GM18907 (cell line): ENCODE data around the gene PROC.

Source experiments
- ATAC-seq: cut with Tn5 transposase; IDR thresholded peaks from one replicate; pipeline ENCODE4 v1.9.1; 2021; ENCODE audit warnings: mild to moderate bottlenecking, moderate library complexity; ENCODE audit not compliant: unreplicated experiment

The PROC gene

DNA sequence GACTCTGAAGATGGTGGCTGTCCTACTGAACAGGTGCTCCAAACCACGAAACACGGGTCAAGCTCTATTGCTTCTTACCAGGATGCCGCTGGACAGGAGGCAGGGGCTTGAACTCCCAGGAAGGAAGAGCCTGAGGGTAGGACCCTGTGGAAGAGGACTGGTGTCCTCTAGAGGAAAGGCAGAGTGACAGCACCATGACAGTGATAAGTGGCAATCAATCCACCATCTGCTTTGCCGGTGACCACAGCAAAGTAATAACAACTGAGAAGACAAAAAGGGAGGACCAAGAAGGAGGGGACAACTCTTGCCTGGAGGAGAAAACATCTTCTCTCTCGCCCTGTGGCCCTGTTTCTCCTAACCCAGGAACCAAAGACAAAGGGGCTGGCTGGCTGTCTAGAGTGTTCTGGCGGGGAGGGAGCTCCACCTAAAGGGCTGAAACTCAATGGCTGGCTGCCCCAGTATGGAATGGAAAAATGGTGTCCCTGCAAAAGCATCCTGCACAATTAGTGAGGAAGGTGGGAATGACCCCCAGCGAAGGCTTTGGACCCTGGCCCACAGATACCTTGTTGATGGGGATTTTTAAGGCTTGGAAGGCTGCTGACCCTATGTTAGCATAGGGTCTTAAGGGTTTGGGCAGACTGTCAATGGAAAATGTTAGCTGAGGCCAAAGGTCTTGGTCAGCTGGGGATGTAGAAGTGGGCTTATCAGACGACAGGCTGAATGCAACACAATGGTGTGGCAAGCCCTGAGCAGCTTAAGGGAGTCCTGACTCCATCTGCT lies 35.4 kb downstream of the PROC start:
- no peak for ATAC-seq

DNA sequence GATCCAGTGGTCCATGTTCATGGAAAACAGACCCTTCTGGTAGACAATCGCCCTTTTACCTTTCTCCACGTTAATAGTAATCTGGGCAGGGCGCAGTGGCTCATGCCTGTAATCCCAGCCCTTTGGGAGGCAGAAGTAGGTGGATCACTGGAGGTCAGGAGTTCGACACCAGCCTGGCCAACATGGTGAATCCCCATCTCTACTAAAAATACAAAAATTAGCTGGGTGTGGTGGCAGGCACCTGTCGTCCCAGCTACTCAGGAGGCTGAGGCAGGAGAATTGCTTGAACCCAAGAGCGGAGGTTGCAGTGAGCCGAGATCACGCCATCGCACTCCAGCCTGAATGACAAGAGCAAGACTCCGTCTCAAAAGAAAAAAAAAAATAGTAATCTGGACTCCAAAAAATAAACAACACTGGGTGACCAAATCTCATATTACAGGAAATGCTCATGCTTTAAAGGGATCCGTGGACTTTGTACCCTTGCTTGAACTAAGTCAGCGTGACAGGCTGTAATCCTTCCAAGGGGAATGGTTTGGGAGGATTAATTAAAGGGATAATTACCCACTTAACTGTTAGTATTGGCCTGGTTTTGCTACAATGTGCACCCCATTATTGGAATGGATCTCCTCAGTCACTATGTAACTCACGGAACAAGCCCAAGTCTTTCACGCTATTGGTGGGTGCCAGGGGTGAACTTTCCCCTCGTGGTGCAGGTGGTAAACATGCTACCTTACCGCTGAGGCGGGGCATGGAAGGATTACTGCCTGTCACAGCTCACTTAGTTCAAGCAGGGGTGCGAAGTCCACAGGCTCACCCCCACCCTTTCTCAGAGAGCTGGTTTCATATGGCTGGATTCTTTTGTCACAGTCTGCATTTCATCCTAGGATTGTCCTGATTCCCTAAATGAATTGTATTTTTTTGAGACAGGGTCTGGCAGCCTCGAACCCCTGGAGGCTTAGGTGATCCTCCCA lies 36.7 kb downstream of the PROC start:
- ATAC-seq: no peak

DNA sequence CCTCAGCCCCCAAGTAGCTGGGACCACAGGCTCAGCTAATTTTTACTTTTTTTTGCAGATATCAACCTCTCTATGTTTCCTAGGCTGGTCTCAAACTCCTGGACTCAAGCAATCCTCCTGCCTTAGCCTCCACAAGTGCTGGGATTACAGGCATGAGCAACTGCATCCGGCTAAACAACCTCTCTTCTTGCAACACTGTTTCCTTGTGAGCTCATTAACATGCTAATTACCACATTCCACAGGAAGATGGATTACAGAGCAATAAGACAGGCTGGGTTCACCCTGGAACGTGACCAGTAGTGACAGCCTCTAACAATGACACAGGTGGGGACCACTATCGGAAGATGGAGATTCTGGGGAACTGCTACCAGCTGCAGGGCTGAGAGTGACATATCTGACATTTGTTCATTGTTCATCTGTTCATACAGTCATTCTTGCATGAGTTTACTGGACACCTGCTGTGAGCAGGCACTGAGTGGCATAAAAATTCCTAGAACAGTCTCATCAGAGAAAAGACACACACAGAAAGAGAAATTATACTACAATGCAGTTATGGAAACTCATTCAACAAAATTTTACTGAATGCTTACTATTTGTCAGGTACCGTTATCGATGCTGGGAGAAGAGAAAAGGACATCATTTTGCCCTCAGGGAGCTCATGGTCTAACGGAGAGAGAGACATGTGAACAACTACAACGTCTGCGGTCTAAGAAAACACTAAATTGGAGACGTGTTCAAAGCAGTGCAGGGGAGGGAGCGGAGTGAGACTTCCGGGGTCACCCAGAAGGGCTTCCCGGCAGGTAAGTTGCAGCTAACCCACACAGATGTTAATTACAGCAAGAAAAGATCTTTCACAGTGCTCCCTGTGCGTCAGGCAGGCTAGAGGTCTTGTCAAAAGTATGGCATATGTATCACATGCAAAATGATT lies 37.6 kb downstream of the PROC start:
- no peak for ATAC-seq

DNA sequence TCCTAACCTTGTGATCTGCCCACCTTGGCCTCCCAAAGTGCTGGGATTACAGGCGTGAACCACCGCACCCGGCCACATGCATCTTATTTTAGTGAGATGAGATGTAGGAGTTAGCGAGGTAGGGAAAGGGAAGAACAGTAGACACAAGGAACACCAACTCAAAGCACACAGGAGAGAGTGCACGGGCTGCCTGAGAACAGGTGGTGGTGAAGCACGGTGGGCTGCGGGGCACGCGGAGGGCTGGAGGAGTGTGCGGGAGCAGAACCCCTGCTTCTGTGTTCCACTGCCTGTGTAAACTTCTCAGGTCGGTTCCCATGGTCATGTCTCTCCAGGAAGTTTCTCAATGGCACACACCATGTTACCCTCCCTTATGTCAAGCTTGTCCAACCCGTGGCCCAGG lies 38.7 kb downstream of the PROC start:
- no peak for ATAC-seq

DNA sequence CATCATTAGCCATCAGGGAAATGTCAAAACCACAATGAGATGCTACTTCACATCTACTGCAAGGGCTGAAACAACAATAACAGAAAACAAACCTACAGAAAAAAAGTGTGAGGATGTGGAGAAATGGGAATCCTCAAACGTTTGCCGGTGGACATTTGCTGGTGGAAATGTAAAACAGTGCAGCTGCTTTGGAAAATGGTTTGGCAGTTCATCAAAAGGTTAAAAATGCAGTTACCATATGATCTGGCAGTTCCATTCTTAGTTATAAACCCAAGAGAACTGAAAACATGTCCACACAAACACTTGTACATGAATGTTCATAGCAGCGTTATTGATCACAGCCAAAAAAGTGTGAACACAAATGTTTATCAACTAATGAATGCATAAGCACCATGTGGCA lies 44.2 kb downstream of the PROC start:
- no peak for ATAC-seq

DNA sequence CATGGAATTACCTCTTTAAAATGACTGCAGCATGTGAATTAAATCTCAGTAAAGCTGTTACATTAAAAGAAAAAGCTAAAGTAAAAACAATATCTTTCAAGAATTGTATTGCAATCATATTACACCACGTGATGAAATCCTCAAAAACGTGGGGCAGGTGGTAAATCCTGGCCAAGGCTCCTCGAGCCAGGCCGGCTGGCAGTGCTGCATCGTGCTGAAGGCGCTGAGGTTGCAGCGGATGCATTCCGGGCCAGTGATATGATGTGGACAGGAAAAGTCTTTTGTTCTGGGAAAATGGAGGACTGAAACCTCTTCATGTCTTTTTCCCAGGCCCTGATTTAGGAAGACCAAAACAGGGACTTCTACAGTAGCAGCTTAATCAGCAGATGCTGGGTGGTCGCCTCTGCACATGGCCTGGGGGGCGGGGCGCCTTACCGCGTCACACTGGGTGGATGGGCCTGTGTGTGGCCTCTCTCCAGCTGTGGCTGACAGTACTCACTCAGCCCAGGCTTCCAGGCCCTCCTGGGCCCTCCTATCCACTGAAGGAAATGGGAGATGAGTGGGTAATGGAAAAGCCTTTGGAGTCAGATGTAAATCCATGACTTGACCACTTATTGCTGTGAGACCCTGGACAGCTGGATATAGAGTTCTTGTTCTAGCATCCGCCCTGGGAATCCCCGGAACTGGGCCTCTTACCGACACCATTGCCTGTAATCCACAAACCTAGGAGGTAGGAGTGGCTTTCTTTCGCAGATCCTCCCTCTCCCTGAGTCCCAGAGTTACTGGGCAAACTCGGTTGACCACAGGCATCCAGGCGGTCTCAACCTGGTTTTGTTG lies 45.1 kb downstream of the PROC start:
- ATAC-seq: no peak

DNA sequence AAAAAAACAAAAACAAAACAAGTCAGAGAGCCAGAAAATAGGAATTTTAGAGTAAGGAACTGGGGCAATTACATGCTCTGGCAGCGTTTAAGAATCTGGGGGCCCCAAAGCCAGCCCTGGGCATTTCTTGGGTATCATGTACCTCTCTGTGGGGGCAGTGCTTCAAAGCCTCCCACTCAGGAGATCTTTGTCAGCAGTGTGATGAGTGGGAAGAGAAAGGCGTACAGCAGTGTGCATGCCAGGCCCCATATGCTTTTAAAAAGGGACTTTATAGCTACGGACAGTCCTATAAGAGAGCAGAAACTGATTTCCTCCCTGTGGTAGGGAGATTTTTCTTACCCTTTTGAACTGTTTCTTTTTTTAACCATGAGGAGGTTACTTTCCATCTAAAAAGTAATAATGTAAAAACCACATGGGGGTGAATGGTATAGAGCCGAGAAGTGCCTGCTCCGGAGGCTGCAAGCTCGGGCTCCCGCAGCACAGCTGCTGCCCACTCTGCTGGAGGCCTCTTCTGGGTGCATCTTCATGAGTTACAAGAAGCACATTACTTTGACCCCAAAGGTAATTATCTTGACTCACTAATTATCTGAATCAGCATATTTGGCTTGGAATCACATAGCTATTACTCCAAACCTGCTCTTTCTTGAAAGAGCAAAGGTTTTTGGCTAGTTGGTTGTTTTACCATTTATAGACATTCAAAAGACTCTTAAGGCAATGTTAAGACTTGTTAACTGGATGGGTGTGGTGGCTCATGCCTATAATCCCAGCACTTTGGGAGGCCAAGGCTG lies 46.4 kb downstream of the PROC start:
- no peak for ATAC-seq

DNA sequence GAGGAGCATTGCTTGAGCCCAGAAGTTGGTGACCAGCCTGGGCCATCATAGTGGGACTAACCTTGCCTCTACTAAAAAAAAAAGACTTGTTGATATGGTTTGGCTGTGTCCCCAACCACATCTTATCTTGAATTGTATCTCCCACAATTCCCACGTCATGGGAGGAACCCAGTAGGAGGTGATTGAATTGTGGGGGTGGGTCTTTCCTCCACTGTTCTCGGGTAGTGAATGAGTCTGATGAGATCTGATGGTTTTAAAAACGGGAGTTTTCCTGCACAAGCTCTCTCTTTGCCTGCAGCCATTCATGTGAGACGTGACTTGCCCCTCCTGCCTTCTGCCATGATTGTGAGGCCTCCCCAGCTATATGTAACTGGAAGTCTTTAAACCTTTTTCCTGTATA lies 47.0 kb downstream of the PROC start:
- no peak for ATAC-seq

DNA sequence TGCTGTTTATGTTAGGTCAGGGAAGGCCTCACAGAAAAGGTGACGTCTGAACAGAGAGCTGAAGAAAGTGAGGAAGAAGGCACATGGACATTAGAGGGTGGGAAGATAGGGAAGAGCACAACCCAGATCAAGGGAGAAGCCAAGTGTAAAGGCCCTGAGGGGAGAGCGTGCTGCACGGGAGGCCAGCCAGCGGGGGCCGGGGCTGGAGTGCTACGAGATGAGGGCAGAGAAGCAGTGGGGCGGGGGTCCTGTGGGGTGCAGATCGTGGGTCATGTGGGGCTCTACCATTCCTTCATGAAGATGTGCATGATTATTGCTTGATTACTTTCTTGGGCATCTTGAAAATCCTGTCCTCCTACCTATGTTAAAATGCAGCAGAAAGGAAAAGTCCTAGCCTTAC lies 50.8 kb downstream of the PROC start:
- no peak for ATAC-seq

DNA sequence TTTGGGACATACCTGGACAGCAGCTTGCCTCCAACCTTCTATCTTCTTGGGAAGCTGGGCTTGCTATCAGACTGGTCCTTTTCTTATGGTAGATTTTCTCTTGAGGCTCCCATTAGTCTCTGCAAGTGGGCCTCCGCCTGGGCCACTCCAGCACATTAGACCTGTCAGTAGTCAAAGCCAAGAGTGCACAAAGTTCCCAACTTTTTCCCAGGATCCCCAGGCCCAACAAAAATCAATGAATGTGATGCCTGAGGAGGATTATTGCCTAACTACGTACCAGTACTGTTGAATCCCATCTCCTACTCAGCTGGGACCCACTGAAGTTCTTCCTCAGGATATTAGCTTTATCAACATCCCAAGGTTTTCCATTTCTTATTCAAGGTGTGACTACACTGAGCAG lies 51.7 kb downstream of the PROC start:
- ATAC-seq: no peak

DNA sequence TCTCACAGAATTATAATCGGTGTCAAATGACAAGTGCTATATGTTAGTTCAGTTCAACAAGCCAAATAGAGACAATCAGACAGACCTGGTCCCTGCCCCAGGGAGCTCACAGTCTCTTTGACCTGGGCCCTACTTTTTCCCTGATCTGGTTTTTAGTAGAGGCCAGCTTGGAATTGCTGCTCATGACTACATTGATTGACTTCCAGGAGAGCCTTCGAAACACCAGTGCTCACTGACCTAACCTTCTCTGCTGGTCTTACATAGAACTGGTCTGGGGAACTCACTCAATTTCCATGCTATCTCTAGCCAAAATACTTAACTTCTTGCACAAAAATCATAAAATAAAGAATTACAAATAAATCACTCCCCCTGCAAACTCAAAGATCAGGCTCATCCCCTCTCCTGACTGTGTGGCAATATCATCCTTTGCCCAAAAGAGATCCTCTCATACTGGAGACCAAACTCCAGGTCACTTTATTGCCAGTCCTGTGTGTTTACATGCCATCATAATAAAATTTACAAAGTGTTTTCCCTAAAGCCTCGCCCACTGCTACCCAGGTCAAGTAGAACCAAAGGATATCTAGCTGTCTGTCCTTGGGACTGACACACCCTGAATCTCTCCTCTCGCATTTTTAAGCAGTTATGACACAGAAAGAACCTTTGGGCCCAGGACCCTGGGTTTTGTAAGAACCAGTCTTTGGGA lies 53.2 kb downstream of the PROC start:
- ATAC-seq: no peak

DNA sequence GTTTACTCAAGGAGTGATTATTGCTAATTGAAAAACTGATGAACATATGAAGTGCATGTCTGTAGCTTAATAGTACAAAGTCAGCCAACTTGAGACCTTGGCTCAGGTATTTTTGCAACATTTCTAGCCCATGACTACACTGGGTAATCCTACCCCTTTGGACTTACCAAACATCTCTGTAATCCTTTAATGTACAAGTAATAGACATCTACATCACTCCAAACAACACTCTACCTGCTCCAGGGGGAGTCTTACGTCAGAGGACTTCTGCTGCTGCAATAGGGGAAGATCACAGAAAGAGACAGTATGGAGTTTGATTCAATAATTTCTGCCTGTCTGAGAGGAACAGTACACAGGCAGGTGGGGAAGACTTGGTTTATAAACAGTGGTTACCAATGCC lies 54.0 kb downstream of the PROC start:
- ATAC-seq: no peak

DNA sequence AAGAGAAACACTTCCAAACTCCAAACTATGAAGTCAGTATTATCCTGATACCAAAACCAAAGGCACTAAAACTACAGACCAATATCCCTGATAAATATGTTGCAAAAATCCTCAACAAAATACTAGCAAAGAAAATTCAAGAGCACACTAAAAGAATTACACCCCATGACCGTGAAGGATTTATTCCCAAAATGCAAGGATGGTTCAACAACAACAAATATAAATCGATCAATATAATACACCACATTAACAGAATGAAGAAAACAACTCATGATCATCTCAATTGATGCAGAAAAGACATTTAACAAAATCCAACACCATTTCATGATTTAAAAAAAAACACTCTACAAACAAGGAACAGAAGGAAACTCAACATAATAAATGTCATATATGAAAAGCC lies 57.6 kb downstream of the PROC start:
- no peak for ATAC-seq
